HG02642 (cell line): ENCODE measurements around the gene ANO3.
"Not testable (repeated sequence)": the region's sequence is repeated elsewhere in the genome, so short reads cannot be mapped to it uniquely, and the experiment has no call there.

Source experiments
- ATAC-seq: cut with Tn5 transposase; IDR thresholded peaks from one replicate; pipeline ENCODE4 v1.9.1; 2021; ENCODE audit warnings: mild to moderate bottlenecking; ENCODE audit not compliant: unreplicated experiment, poor library complexity

The ANO3 gene

GRCh38 chr11:26571861-26572654, 240.1 kb downstream of the ANO3 start, which contains the start of gene MUC15:
MUC15 (minus strand) TSS chr11:26572263; CDS start chr11:26567094, 5,169 bp downstream.
- no peak for ATAC-seq

DNA sequence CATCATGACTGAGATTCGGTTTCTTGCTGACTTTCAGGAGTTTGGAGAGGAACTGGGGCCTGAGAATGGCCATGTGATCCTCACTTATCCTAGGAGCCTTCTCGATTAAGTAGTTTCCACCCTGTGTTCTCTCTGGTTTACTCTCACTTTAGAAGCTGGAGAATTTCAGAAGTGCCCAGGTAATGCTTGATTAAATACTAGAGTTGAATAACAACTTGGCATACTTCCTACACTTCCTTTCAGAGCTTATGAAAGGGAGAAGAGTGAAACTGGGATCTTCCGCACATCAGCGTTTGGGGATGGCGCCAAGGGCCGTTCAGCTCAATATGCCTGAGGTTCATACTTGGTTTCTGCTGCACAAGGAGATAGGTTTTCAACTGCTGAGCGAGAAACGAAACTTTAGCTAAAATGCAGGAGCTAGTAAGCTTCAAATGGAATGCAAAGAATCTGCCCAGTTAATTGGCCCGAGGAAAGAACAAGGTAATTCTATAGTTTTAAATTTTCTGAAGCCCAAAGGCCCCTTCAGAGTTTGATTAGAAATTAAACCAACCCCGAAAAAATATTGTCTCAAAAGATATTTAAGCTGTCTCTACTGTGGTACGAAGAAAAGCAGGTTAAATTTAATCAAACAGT, 241.0 kb downstream of the ANO3 start:
- no peak for ATAC-seq

DNA sequence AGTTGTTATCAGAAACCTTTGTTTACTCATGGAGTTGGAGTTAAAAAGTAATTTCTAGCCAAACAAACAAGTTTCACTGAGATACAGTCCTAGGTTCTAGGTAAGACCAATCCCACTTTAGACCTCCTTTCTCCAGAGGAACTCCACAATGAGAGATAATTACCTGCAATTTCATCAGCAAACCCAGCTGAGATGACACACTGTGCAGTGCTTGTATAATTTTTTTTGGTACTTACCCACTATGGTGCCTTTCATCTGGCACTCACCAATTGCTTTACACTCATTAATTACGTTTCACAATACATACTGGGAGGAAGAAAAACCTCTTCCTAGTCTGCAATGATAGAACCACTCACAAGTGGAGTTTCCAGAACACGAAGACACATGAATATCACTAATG, 242.0 kb downstream of the ANO3 start:
- no peak for ATAC-seq

- ATAC-seq, result no peak
Measured at GRCh38 chr11:26575946-26576345, 244.0 kb downstream of the ANO3 start.

DNA sequence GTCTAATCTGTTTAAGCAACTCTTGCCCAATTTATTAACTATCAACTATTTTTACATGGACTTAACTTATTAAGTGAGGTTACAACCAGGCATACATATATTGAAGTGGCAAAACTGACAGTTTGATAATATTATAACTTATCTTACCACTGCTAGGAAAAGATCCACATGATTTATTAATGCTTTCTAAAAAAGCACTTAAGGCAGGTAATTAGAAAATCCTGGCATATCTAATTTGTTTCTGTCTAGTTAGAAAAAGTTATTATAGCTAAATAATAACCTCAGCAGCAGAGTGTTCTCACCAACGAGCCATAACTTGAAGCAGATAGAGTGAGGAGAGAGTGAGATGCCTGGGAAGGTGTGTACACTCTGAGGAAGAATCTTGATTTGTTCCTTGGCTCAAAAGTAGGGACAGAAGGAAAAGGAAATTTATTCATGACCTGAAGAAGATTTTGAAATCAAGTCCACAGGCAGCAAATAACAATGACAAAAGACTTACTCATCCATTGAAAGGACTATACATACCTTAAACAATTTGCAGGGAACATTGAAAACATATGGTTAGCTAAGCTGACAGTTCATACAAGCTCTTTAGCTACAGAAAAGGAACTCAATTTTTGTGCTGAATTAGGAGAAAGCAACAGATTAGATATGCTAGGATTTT, 247.2 kb downstream of the ANO3 start:
- ATAC-seq, result no peak

DNA sequence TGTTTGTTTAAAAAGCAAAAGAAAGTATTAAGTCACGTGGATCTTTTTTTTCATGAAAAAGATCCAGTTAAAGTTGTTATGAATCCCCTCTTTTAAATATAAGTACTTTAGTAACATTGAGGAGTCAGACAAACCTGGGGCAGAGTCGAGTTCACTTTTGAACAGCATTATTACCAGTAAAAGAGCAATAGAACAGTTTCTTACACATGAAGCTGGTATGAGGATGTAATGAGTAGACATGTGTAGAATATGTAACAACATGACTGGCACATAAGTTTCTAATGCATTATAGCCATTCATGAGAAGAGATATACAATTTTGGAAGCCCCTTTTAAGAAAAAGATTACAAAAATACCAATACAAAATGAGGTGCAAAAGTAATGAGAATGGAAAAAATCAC, 247.8 kb downstream of the ANO3 start:
- no peak for ATAC-seq

- ATAC-seq, result no peak
Measured at GRCh38 chr11:26580929-26581328, 249.0 kb downstream of the ANO3 start.

DNA sequence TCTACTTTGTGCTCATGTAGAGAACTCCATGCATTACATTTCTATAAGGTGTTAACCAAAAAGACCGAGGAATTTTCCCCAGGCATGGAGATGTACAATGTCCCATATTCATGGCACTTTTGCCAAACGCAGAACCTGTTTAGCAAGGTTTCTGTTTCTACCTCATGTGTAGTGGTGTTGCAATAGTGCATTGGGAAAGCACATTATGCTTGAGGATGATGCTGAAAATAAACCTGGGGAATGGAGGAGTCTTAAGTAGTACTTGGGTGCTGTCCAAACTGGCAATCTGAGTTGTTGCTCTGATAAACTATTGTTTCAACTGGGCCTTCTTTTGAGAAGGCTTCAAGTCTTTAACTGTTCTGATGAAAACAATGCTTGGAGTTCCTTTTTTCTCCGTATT, 251.6 kb downstream of the ANO3 start:
- no peak for ATAC-seq

GRCh38 chr11:26584818-26585217, 252.9 kb downstream of the ANO3 start:
- no peak for ATAC-seq

GRCh38 chr11:26587073-26587472, 255.1 kb downstream of the ANO3 start:
- no peak for ATAC-seq

GRCh38 chr11:26593691-26594090, 261.8 kb downstream of the ANO3 start:
- ATAC-seq, result no peak

DNA sequence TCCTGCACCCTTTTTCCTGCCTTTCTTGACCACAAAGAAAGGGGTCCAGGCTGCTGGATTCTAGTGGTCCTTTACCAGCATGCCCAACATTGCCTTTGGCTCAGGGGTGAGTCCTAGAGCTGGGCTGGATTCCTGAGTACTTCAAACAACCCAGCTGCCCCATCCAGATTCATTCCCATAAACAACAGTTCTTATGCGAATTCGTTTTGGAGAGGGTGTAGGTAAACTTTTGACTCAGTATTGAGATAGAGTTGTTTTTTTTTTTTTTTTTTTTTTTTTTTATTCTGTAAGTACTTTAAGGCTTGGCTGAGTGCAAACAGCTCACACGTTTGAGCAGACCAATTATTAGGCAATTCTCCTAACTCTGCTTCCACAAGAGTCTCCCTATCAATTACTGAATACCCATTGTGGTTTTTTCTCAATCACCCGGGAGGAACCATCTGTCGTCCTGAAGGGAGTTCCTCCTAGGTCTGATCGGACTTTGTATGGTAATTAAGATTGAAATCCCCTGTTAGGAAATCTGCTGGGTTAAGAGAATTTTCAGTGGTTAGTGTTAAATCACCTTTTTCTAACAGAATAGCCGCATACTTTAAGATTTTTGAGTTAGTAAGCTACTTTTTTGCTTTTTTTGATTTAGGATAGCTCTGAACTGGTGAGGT, 263.4 kb downstream of the ANO3 start:
- not testable (repeated sequence) for ATAC-seq

- not testable (repeated sequence) for ATAC-seq
Measured at GRCh38 chr11:26597049-26597689, 265.2 kb downstream of the ANO3 start.

DNA sequence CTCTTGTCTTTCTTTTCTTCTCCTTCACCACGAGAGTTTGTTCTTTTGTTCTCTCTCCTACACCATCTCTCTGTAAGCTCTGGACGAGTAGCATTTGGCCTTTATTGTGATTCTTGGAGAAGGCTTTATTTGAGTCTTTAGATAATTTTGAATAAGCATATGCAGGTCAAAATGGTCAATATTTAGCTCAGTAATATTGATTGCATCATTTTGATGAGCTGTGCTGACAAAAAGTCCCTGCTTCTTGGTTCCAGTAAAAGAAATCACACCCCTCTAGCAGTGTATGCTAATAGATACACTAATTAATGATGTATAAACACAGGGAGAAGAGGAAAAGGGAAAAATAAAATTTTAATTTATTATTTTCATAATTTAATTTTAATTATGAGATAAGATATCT, 266.0 kb downstream of the ANO3 start:
- ATAC-seq, result no peak

DNA sequence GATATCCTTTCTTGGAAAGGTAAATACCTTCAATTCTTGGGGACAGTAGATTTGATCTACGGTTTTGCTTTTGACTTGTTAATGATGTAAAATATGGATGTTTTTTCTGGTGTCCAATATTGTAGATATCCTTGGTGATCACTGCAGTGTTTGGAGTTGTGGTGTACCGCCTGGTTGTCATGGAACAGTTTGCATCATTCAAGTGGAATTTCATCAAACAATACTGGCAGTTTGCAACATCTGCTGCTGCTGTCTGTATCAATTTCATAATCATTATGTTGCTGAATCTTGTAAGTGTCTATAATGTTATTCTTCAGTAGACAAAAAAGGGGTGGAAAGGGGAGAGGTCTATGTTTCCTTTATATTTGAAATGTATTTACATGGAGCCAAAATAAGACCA, 267.5 kb downstream of the ANO3 start:
- ATAC-seq, result no peak

- ATAC-seq, result no peak
Measured at GRCh38 chr11:26599876-26600434, 268.0 kb downstream of the ANO3 start.

DNA sequence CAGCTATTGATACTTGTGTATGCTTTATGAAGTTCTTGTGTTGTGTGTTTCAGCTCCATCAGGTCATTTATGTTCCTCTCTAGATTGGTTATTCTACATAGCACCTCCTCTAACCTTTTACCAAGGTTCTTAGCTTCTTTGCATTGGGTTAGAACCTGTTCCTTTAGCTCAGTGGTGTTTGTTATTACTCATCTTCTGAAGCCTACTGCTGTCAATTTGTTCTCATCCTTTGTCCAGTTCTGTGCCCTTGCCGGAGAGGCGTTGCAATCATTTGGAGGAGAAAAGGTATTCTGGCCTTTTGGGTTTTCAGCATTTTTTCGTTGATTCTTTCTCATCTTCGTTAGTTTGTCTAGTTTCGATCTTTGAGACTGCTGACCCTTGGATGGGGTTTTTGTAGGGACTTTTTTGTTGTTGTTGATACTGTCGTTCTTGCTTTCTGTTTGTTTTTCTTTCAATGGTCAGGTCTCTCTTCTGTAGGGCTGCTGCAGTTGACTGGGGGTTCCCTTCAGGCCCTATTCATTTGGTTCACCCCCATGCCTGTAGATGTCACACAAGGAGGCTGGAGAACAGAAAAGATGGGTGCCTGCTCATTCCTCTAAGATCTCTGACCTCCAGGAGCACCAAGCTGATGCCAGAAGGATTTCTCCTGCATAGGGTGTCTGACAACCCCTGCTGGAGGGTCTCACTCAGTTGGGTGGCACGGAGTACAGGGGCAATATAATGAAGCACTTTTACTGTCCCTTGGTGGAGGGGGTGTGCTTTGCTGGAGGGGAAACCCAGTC, 276.0 kb downstream of the ANO3 start:
- peak; percentile 70 for ATAC-seq

- ATAC-seq, result peak; percentile 34
Measured at GRCh38 chr11:26608507-26609146, 276.7 kb downstream of the ANO3 start.

GRCh38 chr11:26613759-26614158, 281.8 kb downstream of the ANO3 start:
- no peak for ATAC-seq
